K562 (cell line): ENCODE results near the gene PYDC1. TPM values are rescaled to one million over a fixed set of nuclear protein-coding genes. Genes with fewer than 3 reads are reported as not detected.

ENCODE experiments used
- CBX3 ChIP-seq, 2 experiments: IDR thresholded peaks; 1 replicate in 1 of 2; 2 replicates in 1 of 2; pipeline ENCODE4 v1.6.1; 2012; ENCODE audit warnings: inconsistent platforms in 2 of 2, low read length in 2 of 2, borderline replicate concordance in 1 of 2, control low read depth in 1 of 2
- HDAC2 ChIP-seq: fragments of 450-650 bp; IDR thresholded peaks from 2 replicates; pipeline ENCODE4 v1.6.1; 2016; ENCODE audit warnings: mild to moderate bottlenecking
- HNRNPUL1 ChIP-seq: fragments of 200-400 bp; formaldehyde crosslinking; IDR thresholded peaks from 2 replicates; pipeline ENCODE4 v1.6.1; 2017; ENCODE audit warnings: low read length
- MYNN ChIP-seq, 2 experiments: sonication (generic); formaldehyde crosslinking in 1 of 2; IDR thresholded peaks; 2 replicates each; pipeline versions ENCODE4 v1.5.0 to v1.6.1; 2016 to 2020; ENCODE audit warnings: antibody characterized with exemption in 1 of 2, missing genetic modification reagents in 1 of 2
- RAD51 ChIP-seq: fragments of 450-650 bp; IDR thresholded peaks from 2 replicates; pipeline ENCODE4 v1.7.1; 2016; ENCODE audit warnings: low read depth, mild to moderate bottlenecking, borderline replicate concordance
- SIRT6 ChIP-seq: IDR thresholded peaks from one replicate; pipeline ENCODE4 v1.6.1; 2012; ENCODE audit warnings: low read depth, mild to moderate bottlenecking, control low read depth, inconsistent platforms, low read length, moderate library complexity
- TFAM ChIP-seq: fragments of 250-450 bp; sonication (Bioruptor Pico); conservative IDR thresholded peaks from 2 replicates; pipeline ENCODE4 v1.5.0; 2021; ENCODE audit warnings: mild to moderate bottlenecking, moderate library complexity
- ZNF12 ChIP-seq: sonication (generic); formaldehyde crosslinking; IDR thresholded peaks from 2 replicates; pipeline ENCODE4 v1.4.0; 2020; ENCODE audit warnings: mild to moderate bottlenecking, missing genetic modification reagents
- ZNF239 ChIP-seq: fragments of 250-450 bp; sonication (Bioruptor Pico); IDR thresholded peaks from 2 replicates; pipeline ENCODE4 v1.4.0; 2020; ENCODE audit warnings: mild to moderate bottlenecking
- ZNF41 ChIP-seq: fragments of 250-450 bp; sonication (Bioruptor Pico); conservative IDR thresholded peaks from 2 replicates; pipeline ENCODE4 v1.4.0; 2020; ENCODE audit warnings: mild to moderate bottlenecking
- ZNF764 ChIP-seq: fragments of 250-450 bp; sonication (Bioruptor Pico); IDR thresholded peaks from 2 replicates; pipeline ENCODE4 v1.4.0; 2020; ENCODE audit warnings: low read depth, mild to moderate bottlenecking, moderate library complexity
- polyA plus RNA-seq, 8 experiments: library from polyadenylated mRNA; depleted of rRNA in 4 of 8; stranded (reverse) in 5 of 8; unstranded in 3 of 8; fragments of >200 nt; fragmentation: Nextera tagmentation in 2 of 8; fragmentation: Illumina TruSeq in 1 of 8; extraction: Ambion mirVana in 2 of 8; extraction: Trizol in 1 of 8; gene quantifications; 2 replicates each; pipeline versions ENCODE4 v1.2.1 to v1.2.3, GENCODE V29; 2011 to 2014; ENCODE audit warnings: inconsistent platforms in 1 of 8, missing spikeins in 1 of 8
- total RNA-seq, 7 experiments: library from RNA; depleted of rRNA in 6 of 7; stranded (reverse); fragments of >200 nt in 6 of 7; fragmentation: Illumina TruSeq in 2 of 7; extraction: Trizol in 2 of 7; gene quantifications; 2 replicates each; pipeline versions ENCODE4 v1.2.1 to v1.2.3, GENCODE V29; 2011 to 2021; ENCODE audit warnings: low replicate concordance in 1 of 7
- TF ChIP-seq, protein P1 (sequence below): fragments of 250-450 bp; sonication (Bioruptor Pico); IDR thresholded peaks from 2 replicates; pipeline ENCODE4 v1.5.0; 2020; ENCODE audit warnings: mild to moderate bottlenecking, borderline replicate concordance
- TF ChIP-seq, protein P2 (sequence below): fragments of 250-450 bp; sonication (Bioruptor Pico); IDR thresholded peaks from 2 replicates; pipeline ENCODE4 v1.8.0; 2022; ENCODE audit warnings: inconsistent platforms, mild to moderate bottlenecking, moderate library complexity, borderline replicate concordance
- TF ChIP-seq, protein P3 (sequence below): fragments of 450-650 bp; IDR thresholded peaks from 2 replicates; pipeline ENCODE4 v1.6.1; 2018; ENCODE audit not compliant: partially characterized antibody
- TF ChIP-seq, protein P4 (sequence below): fragments of 450-650 bp; formaldehyde crosslinking; IDR thresholded peaks from 2 replicates; pipeline ENCODE4 v1.4.0; 2020; ENCODE audit warnings: mild to moderate bottlenecking, moderate library complexity
- TF ChIP-seq, protein P5 (sequence below): fragments of 250-450 bp; sonication (Bioruptor Pico); IDR thresholded peaks from 2 replicates; pipeline ENCODE4 v1.4.0; 2020; ENCODE audit warnings: borderline replicate concordance

The PYDC1 gene
- total and polyA plus RNA-seq, 9 of the 15 experiments (the other 6 are each of a cell fraction or from before 2014, with no cell fraction given), result not detected

DNA sequence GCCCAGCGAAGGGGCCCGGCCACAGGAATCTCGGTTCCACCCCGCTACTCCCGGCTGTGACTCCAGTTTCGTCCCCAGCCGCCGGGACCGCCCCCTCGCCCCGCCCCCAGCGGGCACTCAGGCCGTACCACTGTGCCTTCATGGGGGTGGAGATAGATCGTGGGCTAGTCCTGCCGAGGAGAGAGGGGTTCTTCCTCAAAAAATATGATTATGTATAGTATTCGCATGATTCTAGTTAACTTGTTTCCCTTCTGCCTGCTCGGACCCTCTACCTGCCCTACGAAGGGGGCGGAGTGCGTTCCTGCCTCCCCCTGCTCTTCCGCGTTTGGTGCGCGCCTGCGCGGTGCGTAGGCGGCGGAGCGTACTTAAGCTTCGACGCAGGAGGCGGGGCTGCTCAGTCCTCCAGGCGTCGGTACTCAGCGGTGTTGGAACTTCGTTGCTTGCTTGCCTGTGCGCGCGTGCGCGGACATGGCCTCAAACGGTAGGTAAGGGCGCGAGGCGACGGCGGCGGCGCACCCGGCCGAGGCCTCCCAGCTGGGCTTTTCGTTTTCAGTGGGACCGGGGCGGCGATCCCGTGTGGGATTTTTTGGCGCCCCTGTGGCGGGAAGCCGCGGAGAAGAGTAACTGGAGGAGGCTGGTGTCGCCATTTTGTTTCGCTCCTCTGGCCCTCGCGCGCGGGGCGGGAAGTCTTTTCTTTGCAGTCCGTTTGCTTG is 37.0 kb downstream of the PYDC1 start, which contains the start of gene FUS (continued):
- TF ChIP-seq, protein P1, sequence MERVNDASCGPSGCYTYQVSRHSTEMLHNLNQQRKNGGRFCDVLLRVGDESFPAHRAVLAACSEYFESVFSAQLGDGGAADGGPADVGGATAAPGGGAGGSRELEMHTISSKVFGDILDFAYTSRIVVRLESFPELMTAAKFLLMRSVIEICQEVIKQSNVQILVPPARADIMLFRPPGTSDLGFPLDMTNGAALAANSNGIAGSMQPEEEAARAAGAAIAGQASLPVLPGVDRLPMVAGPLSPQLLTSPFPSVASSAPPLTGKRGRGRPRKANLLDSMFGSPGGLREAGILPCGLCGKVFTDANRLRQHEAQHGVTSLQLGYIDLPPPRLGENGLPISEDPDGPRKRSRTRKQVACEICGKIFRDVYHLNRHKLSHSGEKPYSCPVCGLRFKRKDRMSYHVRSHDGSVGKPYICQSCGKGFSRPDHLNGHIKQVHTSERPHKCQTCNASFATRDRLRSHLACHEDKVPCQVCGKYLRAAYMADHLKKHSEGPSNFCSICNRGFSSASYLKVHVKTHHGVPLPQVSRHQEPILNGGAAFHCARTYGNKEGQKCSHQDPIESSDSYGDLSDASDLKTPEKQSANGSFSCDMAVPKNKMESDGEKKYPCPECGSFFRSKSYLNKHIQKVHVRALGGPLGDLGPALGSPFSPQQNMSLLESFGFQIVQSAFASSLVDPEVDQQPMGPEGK (CRISPR knock-in tag), result peak; percentile 82; the same call in 1 of the 2 replicates
- TF ChIP-seq CBX3 (IDR thresholded peaks at IDR 0.05; ENCODE audit: borderline replicate concordance in 1 of 2, low read length in 2 of 2), result no peak
- TF ChIP-seq, protein P2, sequence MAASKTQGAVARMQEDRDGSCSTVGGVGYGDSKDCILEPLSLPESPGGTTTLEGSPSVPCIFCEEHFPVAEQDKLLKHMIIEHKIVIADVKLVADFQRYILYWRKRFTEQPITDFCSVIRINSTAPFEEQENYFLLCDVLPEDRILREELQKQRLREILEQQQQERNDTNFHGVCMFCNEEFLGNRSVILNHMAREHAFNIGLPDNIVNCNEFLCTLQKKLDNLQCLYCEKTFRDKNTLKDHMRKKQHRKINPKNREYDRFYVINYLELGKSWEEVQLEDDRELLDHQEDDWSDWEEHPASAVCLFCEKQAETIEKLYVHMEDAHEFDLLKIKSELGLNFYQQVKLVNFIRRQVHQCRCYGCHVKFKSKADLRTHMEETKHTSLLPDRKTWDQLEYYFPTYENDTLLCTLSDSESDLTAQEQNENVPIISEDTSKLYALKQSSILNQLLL, result no peak
- TF ChIP-seq, protein P3, sequence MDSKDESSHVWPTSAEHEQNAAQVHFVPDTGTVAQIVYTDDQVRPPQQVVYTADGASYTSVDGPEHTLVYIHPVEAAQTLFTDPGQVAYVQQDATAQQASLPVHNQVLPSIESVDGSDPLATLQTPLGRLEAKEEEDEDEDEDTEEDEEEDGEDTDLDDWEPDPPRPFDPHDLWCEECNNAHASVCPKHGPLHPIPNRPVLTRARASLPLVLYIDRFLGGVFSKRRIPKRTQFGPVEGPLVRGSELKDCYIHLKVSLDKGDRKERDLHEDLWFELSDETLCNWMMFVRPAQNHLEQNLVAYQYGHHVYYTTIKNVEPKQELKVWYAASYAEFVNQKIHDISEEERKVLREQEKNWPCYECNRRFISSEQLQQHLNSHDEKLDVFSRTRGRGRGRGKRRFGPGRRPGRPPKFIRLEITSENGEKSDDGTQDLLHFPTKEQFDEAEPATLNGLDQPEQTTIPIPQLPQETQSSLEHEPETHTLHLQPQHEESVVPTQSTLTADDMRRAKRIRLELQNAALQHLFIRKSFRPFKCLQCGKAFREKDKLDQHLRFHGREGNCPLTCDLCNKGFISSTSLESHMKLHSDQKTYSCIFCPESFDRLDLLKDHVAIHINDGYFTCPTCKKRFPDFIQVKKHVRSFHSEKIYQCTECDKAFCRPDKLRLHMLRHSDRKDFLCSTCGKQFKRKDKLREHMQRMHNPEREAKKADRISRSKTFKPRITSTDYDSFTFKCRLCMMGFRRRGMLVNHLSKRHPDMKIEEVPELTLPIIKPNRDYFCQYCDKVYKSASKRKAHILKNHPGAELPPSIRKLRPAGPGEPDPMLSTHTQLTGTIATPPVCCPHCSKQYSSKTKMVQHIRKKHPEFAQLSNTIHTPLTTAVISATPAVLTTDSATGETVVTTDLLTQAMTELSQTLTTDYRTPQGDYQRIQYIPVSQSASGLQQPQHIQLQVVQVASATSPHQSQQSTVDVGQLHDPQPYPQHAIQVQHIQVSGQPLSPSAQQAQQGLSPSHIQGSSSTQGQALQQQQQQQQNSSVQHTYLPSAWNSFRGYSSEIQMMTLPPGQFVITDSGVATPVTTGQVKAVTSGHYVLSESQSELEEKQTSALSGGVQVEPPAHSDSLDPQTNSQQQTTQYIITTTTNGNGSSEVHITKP, result peak; percentile 100
- TF ChIP-seq ZNF764, result no peak
- TF ChIP-seq HDAC2, result no peak
- no peak for TF ChIP-seq ZNF12
- peak; percentile 48 for TF ChIP-seq ZNF239 (CRISPR knock-in tag)
- TF ChIP-seq, protein P4, sequence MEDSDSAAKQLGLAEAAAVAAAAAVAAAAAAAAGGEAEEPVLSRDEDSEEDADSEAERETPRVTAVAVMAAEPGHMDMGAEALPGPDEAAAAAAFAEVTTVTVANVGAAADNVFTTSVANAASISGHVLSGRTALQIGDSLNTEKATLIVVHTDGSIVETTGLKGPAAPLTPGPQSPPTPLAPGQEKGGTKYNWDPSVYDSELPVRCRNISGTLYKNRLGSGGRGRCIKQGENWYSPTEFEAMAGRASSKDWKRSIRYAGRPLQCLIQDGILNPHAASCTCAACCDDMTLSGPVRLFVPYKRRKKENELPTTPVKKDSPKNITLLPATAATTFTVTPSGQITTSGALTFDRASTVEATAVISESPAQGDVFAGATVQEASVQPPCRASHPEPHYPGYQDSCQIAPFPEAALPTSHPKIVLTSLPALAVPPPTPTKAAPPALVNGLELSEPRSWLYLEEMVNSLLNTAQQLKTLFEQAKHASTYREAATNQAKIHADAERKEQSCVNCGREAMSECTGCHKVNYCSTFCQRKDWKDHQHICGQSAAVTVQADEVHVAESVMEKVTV (CRISPR knock-in tag), result no peak
- TF ChIP-seq SIRT6, result no peak
- TF ChIP-seq, protein P5, sequence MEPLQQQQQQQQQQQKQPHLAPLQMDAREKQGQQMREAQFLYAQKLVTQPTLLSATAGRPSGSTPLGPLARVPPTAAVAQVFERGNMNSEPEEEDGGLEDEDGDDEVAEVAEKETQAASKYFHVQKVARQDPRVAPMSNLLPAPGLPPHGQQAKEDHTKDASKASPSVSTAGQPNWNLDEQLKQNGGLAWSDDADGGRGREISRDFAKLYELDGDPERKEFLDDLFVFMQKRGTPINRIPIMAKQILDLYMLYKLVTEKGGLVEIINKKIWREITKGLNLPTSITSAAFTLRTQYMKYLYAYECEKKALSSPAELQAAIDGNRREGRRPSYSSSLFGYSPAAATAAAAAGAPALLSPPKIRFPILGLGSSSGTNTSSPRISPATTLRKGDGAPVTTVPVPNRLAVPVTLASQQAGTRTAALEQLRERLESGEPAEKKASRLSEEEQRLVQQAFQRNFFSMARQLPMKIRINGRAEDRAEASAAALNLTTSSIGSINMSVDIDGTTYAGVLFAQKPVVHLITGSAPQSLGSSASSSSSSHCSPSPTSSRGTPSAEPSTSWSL (CRISPR knock-in tag), result no peak
- TF ChIP-seq ZNF41 (CRISPR knock-in tag), result no peak; the same call in 1 of the 2 replicates
- no peak for TF ChIP-seq RAD51
- TF ChIP-seq MYNN (IDR thresholded peaks at IDR 0.05), result no peak
- no peak for TF ChIP-seq MYNN (CRISPR knock-in tag; IDR thresholded peaks at IDR 0.05)
- no peak for TF ChIP-seq TFAM
- TF ChIP-seq HNRNPUL1, result no peak
